Neural progenitor cell (in vitro differentiated cells): ENCODE measurements around the gene SSBP2. TPM values are rescaled to one million over a fixed set of nuclear protein-coding genes. Genes with fewer than 3 reads are reported as not detected.

ENCODE experiments used
- DNase-seq: peaks from one replicate; pipeline ENCODE4 v3.0.0-alpha.2; 2016; ENCODE audit warnings: low spot score
- H2AFZ ChIP-seq: fragments of 200-600 bp; sonication (generic); replicated peaks from 2 replicates; pipeline ENCODE4 v1.6.1; 2016; ENCODE audit warnings: antibody characterized with exemption
- H3F3A ChIP-seq: fragments of 200-600 bp; sonication (generic); 2 replicates; pipeline ENCODE4 v1.6.1; 2016; ENCODE audit warnings: antibody characterized with exemption, low read depth
- H3K27ac ChIP-seq: fragments of 200-600 bp; sonication (generic); 2 replicates; pipeline ENCODE4 v1.5.1; 2016; ENCODE audit warnings: mild to moderate bottlenecking
- H3K27me3 ChIP-seq: fragments of 200-600 bp; sonication (generic); 2 replicates; pipeline ENCODE4 v1.6.1; 2016; ENCODE audit warnings: mild to moderate bottlenecking, moderate library complexity
- H3K36me3 ChIP-seq: fragments of 200-600 bp; sonication (generic); 2 replicates; pipeline ENCODE4 v1.5.1; 2016
- H3K4me1 ChIP-seq: fragments of 200-600 bp; sonication (generic); 2 replicates; pipeline ENCODE4 v1.6.1; 2016; ENCODE audit warnings: mixed run types
- H3K4me2 ChIP-seq: fragments of 200-600 bp; sonication (generic); 2 replicates; pipeline ENCODE4 v1.6.1; 2016
- H3K4me3 ChIP-seq: fragments of 200-600 bp; sonication (generic); 2 replicates; pipeline ENCODE4 v1.5.1; 2016
- H3K79me2 ChIP-seq: fragments of 200-600 bp; sonication (generic); 2 replicates; pipeline ENCODE4 v1.6.1; 2016; ENCODE audit warnings: low read depth
- H3K9ac ChIP-seq: fragments of 200-600 bp; sonication (generic); 2 replicates; pipeline ENCODE4 v1.6.1; 2016
- H3K9me3 ChIP-seq: fragments of 200-600 bp; sonication (generic); 2 replicates; pipeline ENCODE4 v1.5.1; 2016; ENCODE audit warnings: low read depth
- H4K20me1 ChIP-seq: fragments of 200-600 bp; sonication (generic); 2 replicates; pipeline ENCODE4 v1.6.1; 2016; ENCODE audit warnings: low read depth
- H3K27ac Mint-ChIP-seq: 3 replicates; pipeline ENCODE4 v1.8.0; 2021; ENCODE audit warnings: mixed read lengths
- H3K27me3 Mint-ChIP-seq: 2 replicates; pipeline ENCODE4 v1.8.0; 2022; ENCODE audit warnings: low read depth, mild to moderate bottlenecking, inconsistent platforms, moderate library complexity, mixed read lengths; ENCODE audit not compliant: insufficient read depth
- H3K36me3 Mint-ChIP-seq: 3 replicates; pipeline ENCODE4 v1.8.0; 2021; ENCODE audit warnings: mixed read lengths
- H3K4me1 Mint-ChIP-seq: 3 replicates; pipeline ENCODE4 v1.8.0; 2021; ENCODE audit warnings: mixed read lengths
- H3K4me3 Mint-ChIP-seq: 3 replicates; pipeline ENCODE4 v1.8.0; 2021; ENCODE audit warnings: mild to moderate bottlenecking, moderate library complexity, mixed read lengths
- H3K9me3 Mint-ChIP-seq: 3 replicates; pipeline ENCODE4 v1.8.0; 2020; ENCODE audit warnings: mixed read lengths
- CTCF ChIP-seq: fragments of 200-600 bp; sonication (generic); IDR thresholded peaks from 2 replicates; pipeline ENCODE4 v1.5.1; 2017; ENCODE audit warnings: antibody characterized with exemption, mild to moderate bottlenecking
- EZH2 ChIP-seq: fragments of 200-600 bp; sonication (generic); IDR thresholded peaks from 2 replicates; pipeline ENCODE4 v1.6.1; 2017; ENCODE audit warnings: antibody characterized with exemption, mild to moderate bottlenecking, moderate library complexity
- EZH2phosphoT487 ChIP-seq: fragments of 200-600 bp; sonication (generic); IDR thresholded peaks from 2 replicates; pipeline ENCODE4 v1.6.1; 2017; ENCODE audit warnings: antibody characterized with exemption
- total RNA-seq: library from RNA; depleted of rRNA; stranded (reverse); fragments of >200 nt; gene quantifications from 2 replicates; pipeline ENCODE4 v1.2.3, GENCODE V29; 2015; ENCODE audit warnings: low replicate concordance

The SSBP2 gene
- total RNA-seq, 1 donor from 2014 or later, result 175 TPM

DNA sequence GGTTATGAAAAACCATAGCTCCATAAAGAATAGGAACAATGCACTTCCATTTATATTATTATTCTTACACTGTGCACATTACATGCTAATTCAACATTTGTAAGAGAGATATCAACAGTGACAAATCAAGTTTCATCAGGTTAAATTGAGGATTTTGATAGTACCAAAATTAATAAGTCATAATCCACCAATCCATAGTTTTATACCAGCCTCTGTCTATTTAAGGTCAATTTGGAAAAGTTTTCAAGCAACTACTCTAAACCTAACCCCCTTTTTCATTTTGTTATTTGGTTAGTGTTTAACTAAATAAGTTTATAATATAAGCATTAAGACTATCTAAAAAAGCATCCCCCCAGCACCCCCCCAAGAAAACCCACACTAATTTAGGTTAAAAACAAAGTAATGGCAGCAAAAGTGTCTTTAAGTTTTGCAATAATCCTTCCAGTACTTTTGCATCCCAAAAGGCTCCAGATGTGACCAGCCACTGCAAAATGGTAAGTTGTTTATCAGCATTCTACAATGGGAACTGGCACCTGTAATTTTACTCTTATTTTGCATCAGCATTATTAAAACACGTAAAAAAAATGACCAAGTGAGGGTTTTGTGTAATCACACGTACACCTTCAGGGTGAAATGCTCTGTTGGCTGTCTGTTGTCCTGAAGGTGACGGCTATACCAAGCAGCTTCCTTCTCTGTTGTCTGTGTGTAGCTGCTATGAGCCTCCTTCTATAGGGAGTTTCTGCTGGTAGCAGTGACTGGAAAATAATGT is 36.8 kb upstream of the SSBP2 start:
- Mint-ChIP-seq H3K9me3 (peaks cover 2% of the 10 kb centered on the region), H3K4me1 (peaks cover 42% of the 10 kb centered on the region), H3K4me3 (peak overlapping the region; percentile 52), H3K27ac (peak overlapping the region; percentile 98), H3K27me3 (no peaks in the 10 kb centered on the region), H3K36me3 (no peaks in the 10 kb centered on the region)
- peaks cover 22% of the 10 kb centered on the region for H3F3A ChIP-seq
- H3K36me3 ChIP-seq, result no peaks in the 10 kb centered on the region
- DNase-seq, result peak; percentile 23
- H3K4me2 ChIP-seq, result peak overlapping the region; percentile 67
- H4K20me1 ChIP-seq, result no peaks in the 10 kb centered on the region
- peak overlapping the region; percentile 95 for H2AFZ ChIP-seq
- peak overlapping the region; percentile 17 for H3K4me3 ChIP-seq
- no peaks in the 10 kb centered on the region for H3K27me3 ChIP-seq
- H3K9me3 ChIP-seq, result no peaks in the 10 kb centered on the region
- H3K4me1 ChIP-seq, result peaks cover 37% of the 10 kb centered on the region
- H3K9ac ChIP-seq, result no peak overlapping the region
- TF ChIP-seq CTCF (no peak), EZH2phosphoT487 (no peak), EZH2 (no peak)
- no peaks in the 10 kb centered on the region for H3K79me2 ChIP-seq
- H3K27ac ChIP-seq, result peak overlapping the region; percentile 76

DNA sequence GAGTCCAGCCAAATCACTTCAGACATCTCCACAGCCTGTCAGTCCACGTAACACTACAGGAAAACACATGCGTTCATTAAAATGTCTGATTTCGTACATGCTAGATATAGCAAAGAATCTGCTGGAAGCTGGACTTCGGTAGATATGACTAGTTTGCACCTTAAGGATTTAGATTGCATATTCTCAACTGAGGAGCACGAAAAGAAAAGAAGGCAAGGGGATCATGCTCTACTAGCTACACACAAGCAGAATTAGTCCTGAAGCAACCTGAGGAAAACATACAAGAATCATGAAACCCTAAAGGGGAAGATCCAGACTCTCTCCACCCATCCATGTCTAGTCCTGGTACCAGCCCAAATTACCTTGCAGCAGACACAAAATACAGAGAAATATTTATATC is 36.1 kb upstream of the SSBP2 start:
- H3K4me3 Mint-ChIP-seq, result peak overlapping the region; percentile 61
- Histone ChIP-seq H3K27me3 (no peaks in the 10 kb centered on the region), H3K9ac (no peak overlapping the region), H3K4me2 (peak overlapping the region; percentile 67), H3F3A (peaks cover 22% of the 10 kb centered on the region), H4K20me1 (no peaks in the 10 kb centered on the region), H3K27ac (peak overlapping the region; percentile 76), H3K4me1 (peaks cover 37% of the 10 kb centered on the region), H3K9me3 (no peaks in the 10 kb centered on the region), H2AFZ (peak overlapping the region; percentile 66), H3K36me3 (no peaks in the 10 kb centered on the region), H3K4me3 (no peak overlapping the region), H3K79me2 (no peaks in the 10 kb centered on the region)
- peak overlapping the region; percentile 98 for H3K27ac Mint-ChIP-seq
- TF ChIP-seq EZH2phosphoT487, result no peak
- no peak for TF ChIP-seq EZH2
- TF ChIP-seq CTCF, result no peak
- no peaks in the 10 kb centered on the region for H3K36me3 Mint-ChIP-seq
- peaks cover 2% of the 10 kb centered on the region for H3K9me3 Mint-ChIP-seq
- H3K4me1 Mint-ChIP-seq, result peaks cover 42% of the 10 kb centered on the region
- no peaks in the 10 kb centered on the region for H3K27me3 Mint-ChIP-seq
- DNase-seq, result no peak

- H3K27me3 ChIP-seq, result no peaks in the 10 kb centered on the region
- no peaks in the 10 kb centered on the region for H3K9me3 ChIP-seq
- peaks cover 22% of the 10 kb centered on the region for H3F3A ChIP-seq
- peak overlapping the region; percentile 66 for H2AFZ ChIP-seq
- Mint-ChIP-seq H3K27ac (peak overlapping the region; percentile 69), H3K4me1 (peaks cover 42% of the 10 kb centered on the region), H3K4me3 (no peak overlapping the region), H3K9me3 (peaks cover 2% of the 10 kb centered on the region), H3K36me3 (no peaks in the 10 kb centered on the region), H3K27me3 (no peaks in the 10 kb centered on the region)
- H3K36me3 ChIP-seq, result no peaks in the 10 kb centered on the region
- H3K4me3 ChIP-seq, result no peak overlapping the region
- peaks cover 37% of the 10 kb centered on the region for H3K4me1 ChIP-seq
- no peak overlapping the region for H3K9ac ChIP-seq
- H3K27ac ChIP-seq, result peak overlapping the region; percentile 76
- no peaks in the 10 kb centered on the region for H4K20me1 ChIP-seq
- no peak for DNase-seq
- TF ChIP-seq CTCF (no peak), EZH2 (no peak), EZH2phosphoT487 (no peak)
- H3K4me2 ChIP-seq, result no peak overlapping the region
- no peaks in the 10 kb centered on the region for H3K79me2 ChIP-seq
These were observed 35.6 kb upstream of the SSBP2 start for GRCh38 chr5:81786496-81786895.
